GM18868 (cell line): ENCODE data around the gene FSTL1.
A peak's percentile ranks its signal among the peaks of the same experiment; 100 is the strongest.
"Not testable (repeated sequence)": the region's sequence is repeated elsewhere in the genome, so short reads cannot be mapped to it uniquely, and the experiment has no call there.

Experiments used
- ATAC-seq: cut with Tn5 transposase; IDR thresholded peaks from one replicate; pipeline ENCODE4 v1.9.1; 2021; ENCODE audit warnings: mild to moderate bottlenecking, moderate library complexity; ENCODE audit not compliant: unreplicated experiment

FSTL1 gene

GRCh38 chr3:120418866-120419490 lies 31.8 kb downstream of the FSTL1 start:
- peak; percentile 62 for ATAC-seq

- ATAC-seq, result no peak
Observed at GRCh38 chr3:120418446-120418845, 32.3 kb downstream of the FSTL1 start.

DNA sequence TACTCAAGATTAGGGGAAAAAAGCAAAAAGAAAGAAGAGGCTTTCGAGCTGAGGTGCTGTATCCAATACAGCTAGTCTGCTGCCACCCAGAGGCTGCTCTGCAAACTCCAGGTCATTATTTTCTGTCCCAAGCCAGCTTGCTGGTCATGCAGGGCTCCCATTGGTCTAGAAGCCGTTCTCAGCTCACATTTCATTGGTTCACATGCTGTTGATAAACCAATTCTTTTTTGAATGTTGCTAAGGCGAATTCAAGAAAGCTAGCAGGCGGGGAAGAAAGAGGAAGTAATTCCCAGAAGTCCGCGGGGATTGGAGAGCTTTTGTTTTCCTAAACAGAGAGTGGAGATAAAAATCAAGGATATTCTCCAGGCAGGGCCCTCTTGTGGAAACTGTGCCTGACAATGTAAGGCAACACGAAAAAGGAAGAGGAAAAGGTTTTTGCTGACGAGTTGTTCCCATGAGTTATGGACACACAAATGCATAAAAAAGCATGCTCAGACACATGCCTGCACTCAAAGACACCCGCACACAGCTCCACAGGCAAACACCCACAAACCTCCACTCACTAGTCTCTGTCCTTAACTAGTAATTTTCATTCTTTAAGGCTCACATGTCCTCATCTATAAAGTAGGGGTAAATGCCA lies 33.4 kb downstream of the FSTL1 start:
- peak; percentile 99 for ATAC-seq

GRCh38 chr3:120416868-120417267 lies 33.9 kb downstream of the FSTL1 start:
- peak; percentile 10 for ATAC-seq

DNA sequence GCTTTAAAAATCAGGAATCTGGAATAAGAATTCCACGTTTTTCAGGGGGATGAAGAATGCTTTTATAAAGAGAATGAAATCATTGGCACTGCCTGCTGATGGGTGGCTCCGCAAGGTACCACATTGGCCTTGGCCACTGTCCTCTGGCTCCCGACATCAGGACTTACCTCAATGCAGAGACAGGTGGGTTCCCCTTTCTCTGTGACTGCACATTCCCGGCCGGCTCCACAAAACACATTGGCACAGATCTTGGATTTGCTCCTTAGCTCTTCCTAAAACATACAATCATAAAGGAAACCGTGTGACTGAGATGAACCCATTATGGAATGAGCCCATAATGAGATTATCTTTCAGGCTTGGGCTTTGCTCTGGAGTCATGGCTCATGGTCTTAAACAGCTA lies 35.0 kb downstream of the FSTL1 start:
- no peak for ATAC-seq

GRCh38 chr3:120410541-120410940 lies 40.3 kb downstream of the FSTL1 start:
- no peak for ATAC-seq

DNA sequence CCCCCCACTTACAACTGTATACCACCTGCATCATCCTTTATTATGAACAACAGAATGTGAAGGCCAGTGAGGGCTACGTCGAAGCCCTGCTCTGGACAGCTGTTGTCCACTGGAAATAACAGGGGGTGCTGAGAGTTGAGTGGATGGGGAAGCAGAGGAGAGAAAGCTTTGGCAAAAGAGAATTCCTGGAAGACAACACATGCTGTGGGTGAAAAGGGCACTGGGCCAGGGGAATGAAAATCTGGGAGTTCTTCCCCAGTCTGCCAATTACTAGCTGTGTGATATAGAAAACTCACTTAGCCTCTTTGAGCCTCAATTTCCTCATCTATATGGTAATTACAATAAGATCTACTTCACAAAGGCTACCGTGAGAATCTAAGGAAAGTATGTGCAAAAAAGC lies 40.7 kb downstream of the FSTL1 start:
- no peak for ATAC-seq

DNA sequence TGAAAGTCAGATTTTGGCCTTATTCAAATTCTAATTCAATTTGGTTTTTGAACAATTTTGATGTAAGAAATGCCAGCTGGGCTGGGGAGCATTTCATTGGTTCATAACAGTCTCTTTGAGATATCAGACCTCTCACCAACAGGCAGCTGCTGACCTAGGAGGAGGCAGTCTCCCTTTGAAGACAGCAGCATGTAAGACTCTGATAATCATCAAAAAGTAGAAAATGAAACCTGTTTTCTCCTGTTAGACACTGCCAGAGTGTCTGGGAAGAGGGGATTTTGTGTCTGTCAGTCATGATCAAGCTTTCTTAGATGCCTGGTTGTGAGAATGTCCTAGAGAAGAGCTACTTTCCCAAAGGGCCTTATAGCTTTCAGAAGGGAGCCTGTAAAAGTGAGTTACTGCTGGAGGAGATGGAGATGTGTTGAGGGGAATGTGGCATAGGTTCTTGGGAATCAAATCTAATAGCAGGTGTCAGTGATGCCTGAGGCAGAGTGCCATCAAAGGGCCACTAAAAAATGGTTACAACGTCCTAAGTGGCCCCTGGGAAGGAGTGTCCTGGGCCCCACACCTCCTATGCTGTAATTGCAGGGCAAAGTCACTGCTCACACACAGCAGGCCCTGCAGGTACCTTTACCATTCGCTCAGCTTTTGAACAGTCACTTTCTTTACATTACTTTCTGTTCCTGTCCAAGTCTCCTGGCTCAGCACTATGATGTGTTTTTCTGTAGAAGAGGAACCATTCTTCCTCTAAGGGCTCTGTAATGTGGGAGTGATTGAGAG lies 43.1 kb downstream of the FSTL1 start:
- ATAC-seq, result no peak

DNA sequence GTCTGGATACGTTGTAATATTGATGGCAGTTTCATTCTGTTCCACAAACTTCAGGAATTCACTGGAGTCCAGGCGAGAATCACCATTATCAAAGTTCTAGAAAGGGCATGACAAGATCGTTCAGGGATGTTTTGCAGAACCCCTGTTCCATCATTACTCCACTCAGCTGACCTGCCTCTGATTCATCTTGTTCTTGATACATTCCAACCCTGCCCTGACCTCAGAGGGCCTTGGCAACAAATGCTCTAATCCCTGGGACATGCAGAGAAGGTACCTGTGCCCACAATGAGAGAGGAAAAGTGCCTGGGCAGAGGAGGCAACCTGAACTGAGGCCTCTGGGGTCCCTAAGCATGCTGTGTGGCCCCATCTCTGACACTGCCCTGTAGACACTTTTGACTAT lies 45.9 kb downstream of the FSTL1 start:
- ATAC-seq, result no peak

GRCh38 chr3:120402257-120402656 lies 48.5 kb downstream of the FSTL1 start:
- ATAC-seq, result no peak

GRCh38 chr3:120399372-120399771 lies 51.4 kb downstream of the FSTL1 start:
- peak; percentile 70 for ATAC-seq

- no peak for ATAC-seq
Observed at GRCh38 chr3:120396469-120396868, 54.3 kb downstream of the FSTL1 start.

DNA sequence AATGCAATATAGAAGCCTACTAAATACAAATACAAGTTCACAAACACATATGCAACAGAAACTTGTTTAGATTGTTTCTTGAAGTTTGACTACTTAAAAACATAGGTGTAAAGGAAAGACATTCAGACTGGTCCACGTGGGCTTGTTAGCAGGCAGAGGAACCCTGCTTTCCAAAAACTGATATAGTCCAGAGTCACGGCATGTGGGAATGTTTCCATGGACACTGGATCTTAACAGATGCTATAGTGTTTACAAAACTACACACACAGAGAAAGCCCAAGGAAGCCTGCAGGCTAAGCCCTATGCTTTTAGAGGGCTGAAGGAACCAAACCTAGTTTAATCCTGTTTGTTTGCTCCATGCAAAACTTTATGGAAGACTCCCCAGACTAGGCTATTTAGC lies 56.4 kb downstream of the FSTL1 start:
- ATAC-seq, result no peak

DNA sequence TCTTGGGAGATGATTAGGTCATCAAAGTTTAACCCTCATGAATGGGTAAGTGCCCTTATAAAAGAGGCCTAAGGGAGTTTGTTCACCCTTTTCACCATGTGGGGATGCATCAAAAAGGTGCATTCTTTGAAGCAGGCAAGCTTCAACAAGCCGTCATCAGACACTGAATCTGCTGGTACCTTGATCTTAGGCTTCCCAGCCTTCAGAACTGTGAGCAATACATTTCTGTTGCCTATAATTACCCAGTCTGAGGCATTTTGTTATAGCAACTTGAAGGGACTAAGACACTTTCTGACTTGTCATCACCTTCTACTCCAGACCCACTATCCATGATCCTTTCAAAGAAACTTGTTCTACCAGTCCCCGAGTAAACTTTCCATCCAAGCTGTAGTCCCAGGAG lies 57.0 kb downstream of the FSTL1 start:
- ATAC-seq, result no peak

DNA sequence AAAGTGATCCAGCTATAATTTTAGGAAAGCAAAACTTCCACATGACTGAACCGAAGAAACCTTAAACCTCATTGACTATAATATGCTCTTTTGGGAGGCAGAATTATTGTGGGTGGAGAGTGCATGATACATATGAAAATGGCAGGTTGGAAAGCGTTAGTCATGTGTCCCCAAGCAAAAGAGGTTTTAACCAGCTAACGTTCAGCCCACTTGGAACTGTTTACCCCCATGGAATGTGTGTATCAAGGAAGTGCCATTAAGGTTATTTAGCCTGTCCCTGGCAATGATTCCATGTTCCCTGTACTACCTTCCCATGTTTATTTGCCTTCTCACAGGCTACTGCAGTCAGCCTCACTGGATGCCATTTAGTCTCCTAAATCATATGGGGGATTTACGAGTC lies 57.5 kb downstream of the FSTL1 start:
- no peak for ATAC-seq

DNA sequence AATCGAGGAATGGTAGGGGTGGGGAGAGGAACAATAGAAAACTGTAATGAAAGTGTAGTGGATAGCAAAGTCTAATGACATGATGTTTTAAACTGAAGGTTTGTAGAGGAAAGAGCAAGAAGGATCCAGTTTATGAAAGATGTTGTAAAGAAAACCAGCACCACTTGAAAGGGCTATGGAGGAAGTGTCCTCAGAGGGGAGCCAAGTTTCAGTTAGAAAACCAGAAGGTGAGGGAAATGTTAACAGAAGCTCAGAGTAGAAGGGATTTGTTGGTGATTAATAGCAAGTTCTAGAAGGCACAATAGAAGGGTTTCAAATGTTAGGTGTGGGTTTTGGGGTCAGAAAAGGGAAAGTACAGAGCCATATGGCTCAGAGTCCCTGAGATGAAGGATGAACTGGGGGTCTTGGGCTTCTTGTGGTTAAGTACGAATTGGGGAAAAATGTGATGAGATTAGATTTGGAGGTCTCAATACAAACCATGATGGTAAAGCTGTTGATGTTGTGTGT lies 67.8 kb downstream of the FSTL1 start:
- no peak for ATAC-seq

GRCh38 chr3:120381503-120381902 lies 69.3 kb downstream of the FSTL1 start:
- no peak for ATAC-seq

DNA sequence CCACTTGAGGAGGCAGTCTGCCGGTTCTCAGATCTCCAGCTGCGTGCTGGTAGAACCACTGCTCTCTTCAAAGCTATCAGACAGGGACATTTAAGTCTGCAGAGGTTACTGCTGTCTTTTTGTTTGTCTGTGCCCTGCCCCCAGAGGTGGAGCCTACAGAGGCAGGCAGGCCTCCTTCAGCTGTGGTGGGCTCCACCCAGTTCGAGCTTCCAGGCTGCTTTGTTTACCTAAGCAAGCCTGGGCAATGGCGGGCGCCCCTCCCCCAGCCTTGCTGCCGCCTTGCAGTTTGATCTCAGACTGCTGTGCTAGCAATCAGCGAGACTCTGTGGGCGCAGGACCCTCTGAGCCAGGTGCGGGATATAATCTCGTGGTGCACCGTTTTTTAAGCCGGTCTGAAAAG lies 72.8 kb downstream of the FSTL1 start:
- not testable (repeated sequence) for ATAC-seq

DNA sequence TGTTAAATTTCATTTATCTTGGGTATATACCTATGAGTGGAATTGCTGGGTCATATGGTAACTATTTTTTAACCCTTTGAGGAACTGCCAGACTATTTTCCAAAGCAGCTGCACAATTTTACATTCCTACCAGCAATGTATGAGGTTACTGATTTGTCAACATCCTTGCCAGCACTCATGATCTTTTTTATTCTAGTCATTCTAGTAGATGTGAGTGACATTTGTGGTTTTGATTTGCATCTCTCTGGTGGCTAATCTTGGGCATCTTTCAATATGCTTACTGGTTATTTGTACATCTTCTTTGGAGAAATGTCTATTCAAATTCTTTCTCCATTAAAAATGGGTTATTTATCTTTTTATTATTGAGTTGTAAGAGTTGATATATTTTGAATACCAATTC lies 80.3 kb downstream of the FSTL1 start:
- no peak for ATAC-seq

DNA sequence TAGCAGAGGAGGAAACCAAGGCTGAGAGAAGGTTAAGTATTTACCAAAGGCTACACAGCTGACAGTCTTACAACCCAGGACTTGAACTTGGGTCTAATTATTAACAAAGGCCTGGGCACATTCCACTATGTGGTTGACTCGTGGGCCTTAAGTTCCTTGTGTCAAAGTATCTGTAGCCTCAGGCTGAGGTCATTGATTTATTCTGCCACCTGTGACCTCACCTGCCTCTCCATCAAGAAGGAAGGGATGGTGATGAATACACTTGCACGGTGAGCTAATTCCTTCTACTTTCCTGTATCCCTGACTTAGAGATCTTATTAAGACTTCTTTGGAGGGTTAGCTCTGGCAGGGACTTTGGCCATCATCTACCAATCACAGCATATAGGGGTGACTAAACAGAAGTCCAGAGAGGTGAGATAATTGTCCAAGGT lies 81.7 kb downstream of the FSTL1 start:
- ATAC-seq, result no peak

DNA sequence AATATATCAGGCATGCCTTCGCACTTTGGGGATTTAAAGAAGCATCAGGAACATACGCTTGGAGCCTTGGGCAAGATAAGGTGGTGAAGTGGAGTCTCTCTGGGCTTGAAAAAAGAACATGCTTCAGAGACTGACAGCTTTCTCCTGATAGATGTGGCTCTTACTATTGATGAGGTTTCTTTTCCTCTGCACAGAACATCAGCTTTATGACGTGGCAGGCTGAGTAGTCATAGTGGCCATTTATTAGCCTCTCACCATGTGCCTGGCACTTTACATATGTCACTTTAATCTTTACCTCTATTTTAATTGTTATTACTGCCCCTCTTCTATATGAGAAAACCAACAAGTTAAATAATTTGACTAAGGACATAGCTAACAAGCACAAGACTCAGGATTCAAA lies 82.6 kb downstream of the FSTL1 start:
- peak; percentile 46 for ATAC-seq

DNA sequence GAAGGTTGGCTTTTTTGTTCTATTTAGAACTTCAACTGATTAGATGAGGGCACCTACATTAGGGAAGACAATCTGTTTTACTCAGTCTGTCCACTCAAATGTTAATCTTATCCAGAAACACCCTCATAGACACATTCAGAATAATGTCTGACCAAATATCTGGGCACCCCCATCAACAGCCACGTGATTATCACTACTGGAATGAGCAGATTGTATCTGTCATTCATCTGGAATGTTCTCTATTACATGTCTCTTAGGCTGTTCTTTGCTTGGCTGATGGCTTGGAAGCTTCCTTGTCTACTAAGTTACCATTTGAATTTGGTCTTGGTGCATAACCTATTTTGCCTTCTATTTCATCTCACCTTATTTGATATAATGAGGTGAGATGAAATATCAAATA lies 86.0 kb downstream of the FSTL1 start:
- ATAC-seq, result no peak
